GM19025 (cell line): ENCODE measurements around the gene SPDL1.

ENCODE experiments used
- ATAC-seq: cut with Tn5 transposase; IDR thresholded peaks from one replicate; pipeline ENCODE4 v1.9.1; 2021; ENCODE audit warnings: mild to moderate bottlenecking, low read depth, moderate library complexity; ENCODE audit not compliant: unreplicated experiment

The SPDL1 gene

DNA sequence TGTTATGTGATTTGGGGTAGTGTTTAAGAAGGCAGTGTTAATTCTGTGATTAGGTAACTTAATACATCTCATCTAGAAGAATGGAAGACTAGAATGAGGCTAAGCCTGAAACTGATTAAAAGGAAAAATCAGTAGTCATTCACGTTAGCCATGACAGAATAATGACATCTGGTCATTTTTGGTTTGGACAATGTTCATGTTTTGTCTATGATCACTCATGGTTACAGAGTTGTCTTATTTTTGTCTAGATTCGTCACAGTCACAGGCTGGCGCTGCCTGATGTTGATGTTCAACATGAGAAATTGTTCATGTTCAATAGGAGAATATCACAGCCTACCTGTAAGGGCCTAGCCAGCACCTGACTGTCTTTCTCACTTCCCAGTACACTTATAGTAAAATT is 44.0 kb downstream of the SPDL1 start:
- no peak for ATAC-seq

DNA sequence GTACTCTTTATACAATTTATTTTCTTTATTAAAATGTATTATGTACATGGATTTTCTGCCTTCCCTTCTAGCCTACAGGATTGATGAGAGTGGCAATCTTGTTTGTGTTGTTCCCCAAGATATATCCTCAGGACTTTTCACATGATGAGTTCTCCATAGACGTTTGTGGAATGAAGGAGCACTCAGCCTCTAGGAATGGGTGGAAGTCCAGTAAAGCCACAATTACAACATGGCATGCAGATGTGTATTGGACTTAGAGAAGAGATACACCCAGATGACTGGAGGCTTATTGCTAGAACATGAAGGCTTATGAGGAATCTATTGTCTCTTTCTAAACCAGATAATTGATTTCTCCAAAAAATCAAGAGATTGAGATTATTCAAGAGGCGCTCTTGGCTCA is 45.3 kb downstream of the SPDL1 start:
- ATAC-seq: no peak

DNA sequence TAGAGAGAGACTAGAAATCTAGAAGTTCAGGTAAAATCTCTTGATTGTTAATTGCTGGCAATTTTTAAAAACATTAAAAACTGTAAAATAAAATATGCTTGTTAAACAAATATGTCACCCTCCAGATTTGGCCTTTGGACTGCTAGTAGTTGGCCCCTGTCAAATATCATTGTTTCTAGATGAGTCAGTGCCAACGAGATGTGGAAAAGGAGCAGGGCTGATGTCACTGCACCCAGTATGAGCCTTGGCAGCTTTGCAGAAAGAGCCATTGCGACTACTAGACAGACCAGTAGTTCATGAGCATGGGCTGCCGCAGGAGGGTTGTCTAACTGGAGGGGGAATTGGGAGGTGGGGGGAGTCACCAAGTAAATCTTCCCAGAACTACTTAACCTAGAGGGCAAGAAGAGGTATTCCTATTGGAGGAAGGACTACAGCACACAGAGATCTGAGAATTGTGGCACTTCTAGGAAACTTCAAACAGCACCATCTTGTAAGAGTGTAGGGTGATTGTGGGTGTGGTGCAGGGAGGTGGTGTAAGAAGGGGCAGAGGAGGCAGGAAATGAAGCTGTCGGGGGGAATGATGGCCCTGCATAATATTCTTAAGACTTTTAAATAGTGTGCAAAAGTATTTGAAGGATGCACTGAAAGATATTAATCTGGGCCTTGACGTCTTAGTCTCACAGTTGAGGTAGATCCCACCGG is 46.4 kb downstream of the SPDL1 start:
- ATAC-seq: no peak

DNA sequence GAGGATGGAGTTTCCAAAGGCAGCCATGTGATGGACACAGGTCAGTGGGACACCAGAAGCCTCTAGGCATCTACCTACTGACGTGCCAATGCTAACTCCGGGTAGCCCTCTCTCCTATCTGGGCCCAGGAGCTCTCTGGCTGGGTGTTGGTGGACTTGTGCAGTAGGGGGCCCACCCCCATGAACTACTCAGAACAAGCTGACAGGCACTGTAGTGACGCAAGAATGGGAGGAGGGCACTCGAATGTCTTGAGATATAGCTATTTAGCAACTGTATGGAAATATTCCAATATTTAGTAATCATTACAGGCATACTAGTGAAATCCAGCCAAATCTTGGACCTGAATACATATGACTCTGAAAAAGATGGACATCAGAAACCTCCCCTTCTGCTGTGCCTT is 47.8 kb downstream of the SPDL1 start:
- no peak for ATAC-seq

DNA sequence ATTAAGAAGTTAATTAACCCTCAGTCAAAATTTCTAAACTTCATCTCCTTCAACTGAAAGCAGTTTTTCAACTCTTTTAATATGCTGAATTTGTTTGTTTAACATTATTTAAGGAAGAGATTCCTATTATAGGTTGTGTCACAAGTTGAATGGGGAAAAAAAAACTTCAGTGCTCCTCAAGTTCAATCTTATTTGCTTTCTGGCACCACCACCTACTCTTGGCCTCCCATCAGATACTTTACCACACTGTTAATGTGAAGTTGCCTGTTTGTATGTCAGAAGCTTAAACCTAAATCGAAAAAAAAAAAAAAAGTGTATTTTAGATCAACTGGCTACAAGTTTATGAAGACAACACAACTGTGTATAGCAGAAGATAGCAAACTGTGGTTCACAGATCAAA is 49.4 kb downstream of the SPDL1 start:
- no peak for ATAC-seq

DNA sequence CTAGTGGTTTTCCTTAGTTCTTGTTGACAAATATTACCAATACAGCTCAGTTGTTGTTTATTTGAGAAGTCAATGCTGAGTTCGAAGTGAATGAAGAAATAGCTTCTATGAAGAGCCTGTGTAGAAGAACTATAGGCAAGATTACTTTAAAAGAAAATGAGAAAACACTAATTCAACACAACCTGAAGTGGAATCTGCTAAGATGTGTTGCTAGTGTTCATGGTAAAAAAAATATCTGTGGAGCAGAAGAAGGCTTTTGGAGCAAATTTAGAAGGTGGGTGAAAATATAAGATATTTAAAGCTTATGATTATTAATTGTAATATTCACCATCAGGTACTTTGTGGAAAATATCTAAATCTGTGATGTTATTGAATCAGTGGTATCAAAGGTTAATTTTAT is 51.0 kb downstream of the SPDL1 start:
- ATAC-seq: no peak

DNA sequence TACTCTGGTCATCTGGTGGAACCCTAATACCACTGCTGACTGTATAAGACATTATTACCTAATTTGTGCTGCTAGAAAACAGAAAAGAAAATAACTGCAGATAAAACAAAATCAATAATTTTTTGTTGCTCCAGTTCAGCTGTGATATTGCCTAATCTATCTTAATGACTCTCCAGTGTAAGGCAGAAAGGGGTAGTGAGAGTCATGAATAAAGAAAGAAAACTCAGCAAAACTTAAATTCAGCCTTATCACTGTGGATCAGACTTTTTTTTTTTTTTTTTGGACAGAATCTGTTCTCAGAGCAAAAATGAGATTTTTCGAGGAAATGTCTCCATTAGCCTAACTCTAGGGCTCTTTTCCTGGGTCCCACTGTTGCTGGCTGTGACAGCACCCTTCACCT is 52.4 kb downstream of the SPDL1 start:
- no peak for ATAC-seq

DNA sequence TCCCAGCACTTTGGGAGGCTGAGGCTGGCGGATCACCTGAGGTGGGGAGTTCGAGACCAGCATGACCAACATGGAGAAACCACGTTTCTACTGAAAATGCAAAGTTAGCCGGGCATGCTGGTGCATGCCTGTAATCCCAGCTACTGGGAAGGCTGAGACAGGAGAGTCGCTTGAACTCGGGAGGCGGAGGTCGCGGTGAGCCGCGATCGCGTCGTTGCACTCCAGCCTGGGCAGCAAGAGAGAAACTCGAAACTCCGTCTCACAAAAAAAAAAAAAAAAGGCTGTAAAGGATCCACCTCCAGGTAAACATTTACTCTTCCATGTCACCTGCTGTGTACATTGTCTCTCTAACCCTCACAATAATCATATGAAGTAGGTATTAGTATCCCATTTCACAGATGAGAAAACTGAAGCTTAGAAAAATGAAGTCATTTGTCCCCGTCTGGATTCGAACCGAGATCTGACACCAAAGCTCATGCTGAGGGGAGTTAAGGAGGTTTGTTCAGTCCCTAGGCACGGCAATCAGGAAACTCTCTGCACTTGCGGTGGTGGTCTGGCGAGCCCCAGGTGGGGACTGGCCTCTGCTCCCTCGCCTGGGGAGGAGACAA is 53.0 kb downstream of the SPDL1 start:
- ATAC-seq: no peak

DNA sequence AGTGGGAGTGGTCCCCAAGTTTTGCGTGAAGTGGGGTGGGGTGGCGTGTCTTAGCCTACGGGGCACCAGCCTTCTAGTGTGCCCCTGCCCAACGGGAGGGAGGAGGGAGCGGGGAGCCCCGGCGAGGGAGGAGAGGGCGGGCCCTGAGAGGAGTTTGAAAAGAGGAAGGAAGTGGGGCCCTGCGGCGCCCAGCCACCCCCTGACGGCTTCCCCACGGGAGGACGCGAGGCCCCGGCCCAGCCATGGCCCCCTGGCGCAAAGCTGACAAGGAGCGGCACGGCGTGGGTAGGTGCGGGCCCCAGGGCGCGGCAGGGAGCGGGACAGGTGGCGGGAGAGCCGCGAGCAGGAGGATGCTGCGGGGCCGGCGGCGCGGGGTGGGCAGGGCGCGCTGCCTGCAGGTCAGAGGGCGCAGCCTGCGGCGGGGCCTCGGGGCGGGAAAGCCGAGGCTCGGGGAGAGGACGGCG is 53.5 kb downstream of the SPDL1 start, which contains the start of gene DOCK2:
Gene DOCK2 (plus strand): TSS at position 191 of the 464 bp plus-strand sequence. CDS start 52 bp downstream, at position 243.
- ATAC-seq: peak; percentile 89

DNA sequence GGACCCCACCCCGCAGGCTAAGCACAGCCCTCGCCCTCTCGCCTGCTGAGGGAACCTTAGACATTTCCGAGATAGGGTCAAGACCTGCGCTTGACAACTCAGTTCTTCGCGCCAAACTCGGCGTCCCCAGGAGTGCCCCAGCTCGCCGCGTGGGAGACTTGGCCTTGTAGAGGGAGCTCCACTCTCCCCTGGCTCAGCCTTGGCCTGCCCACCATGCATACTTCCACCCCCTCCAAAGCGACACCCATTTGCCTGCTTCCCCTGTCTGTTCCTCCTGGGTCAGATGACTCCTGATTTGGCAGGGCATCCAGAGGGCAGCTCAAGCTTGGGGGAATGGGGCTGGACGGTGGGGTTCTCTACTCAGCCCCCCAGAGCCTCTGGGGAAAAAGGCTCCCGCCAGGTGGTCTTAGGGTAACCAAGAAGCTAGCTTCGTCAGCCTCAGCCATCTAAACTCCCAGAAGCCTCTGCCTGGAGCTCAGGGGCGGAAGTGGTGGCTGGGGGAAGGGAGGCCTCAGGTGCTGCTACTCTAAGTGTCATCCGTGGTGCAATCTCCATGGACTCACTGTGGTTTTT is 54.1 kb downstream of the SPDL1 start:
- peak; percentile 34 for ATAC-seq

DNA sequence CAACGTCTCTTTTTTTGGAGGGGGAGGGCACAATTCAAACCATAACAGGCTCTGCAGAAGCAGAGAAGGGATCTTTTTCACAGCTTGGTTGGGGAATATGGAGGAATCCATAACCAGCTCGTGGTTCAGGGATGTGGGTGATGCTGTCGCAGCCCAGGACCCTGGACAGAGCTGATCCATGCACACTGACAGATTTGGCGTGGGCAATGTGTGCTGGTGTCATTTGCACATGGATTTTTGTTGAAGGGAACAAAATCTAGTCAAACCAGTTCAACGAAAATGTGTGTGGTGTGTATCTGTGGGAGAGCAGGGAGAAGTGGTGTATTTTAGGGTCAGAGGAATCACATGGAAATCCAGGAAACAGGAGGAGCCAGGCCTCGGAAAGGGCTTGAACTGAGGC is 57.7 kb downstream of the SPDL1 start:
- no peak for ATAC-seq

DNA sequence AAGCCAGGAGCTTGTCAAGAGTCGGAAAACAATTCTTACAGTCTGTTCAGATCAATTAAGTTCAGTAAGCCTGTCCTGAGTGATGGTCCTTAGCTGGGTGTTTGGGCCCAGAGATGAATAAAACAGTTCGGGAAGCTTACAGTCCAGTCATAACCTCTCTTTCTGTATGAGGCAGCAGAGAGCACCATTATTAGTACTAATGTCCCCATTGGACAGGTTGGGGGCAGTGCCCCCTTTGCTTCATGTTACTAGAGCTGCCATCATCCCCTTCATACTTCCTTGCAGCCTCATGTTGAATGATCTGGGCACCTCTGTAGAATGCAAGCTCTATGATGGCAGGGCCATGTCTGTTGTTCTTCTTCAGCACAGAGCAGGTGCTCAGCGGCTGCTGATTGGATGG is 63.3 kb downstream of the SPDL1 start:
- peak; percentile 23 for ATAC-seq

DNA sequence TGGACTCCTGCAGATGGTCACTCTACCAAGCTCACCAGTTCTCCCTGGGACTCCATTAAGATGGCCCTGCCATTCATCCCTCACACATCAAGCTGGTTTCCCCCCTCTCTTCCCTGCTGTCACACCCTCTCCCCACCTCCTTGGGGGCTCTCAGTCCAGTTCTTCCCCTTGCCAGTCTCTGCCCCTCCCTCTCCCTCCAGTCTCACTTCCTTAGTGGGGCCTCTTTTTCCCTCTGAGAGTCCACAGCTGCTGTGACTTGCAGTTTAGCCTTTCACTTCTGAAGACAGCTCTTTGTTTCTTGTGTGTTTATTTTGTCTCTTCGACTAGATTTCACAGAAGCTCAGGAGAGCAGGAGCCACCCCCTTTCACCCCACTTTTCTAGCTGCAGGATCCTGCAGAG is 64.0 kb downstream of the SPDL1 start:
- ATAC-seq: peak; percentile 39

DNA sequence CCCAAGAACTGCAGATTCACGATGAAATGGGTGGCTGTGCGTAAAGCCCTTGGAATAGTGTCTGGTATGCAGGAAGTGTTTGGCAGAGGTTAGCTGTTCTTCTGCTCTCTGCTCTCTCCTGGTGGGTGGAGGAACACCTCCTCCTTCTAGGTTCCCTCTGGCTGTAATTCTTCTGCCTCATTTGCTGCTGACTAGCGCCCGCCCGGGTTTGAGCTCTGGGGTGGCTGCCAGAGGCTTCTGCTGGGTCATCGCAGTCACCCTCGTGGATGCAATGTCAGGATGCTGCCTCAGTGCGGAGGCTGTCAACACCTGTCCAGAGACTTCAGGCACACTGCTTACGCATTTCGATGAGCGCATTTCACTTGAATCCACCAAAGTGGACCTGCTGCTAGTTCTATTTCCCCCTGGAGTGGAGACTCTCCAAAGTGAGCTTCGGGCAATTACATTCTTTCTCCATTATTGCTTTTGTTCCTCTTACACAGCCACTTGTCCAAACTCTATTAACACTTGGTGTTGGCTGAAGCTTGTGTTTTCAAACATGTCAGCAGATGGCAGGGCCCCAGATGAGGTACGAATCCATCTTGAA is 65.2 kb downstream of the SPDL1 start:
- no peak for ATAC-seq

DNA sequence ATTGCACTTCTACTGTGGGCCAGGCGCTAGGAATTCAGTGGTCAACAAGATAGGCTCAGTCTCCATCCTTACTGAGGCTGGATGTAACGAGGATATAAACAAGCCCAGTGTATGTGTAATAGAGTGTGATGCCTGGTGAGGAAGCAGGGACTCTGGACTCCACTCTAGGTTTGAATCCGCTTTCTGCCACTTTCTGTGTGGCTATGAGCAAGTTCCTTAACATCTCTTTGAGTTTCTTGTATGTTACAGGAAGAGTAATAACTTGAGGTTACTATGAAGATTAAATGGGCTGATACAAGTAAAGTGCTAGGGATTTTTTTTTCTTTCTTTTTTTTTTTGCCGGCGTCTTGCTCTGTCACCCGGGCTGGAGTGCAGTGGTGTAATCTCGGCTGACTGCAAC is 65.9 kb downstream of the SPDL1 start:
- no peak for ATAC-seq

DNA sequence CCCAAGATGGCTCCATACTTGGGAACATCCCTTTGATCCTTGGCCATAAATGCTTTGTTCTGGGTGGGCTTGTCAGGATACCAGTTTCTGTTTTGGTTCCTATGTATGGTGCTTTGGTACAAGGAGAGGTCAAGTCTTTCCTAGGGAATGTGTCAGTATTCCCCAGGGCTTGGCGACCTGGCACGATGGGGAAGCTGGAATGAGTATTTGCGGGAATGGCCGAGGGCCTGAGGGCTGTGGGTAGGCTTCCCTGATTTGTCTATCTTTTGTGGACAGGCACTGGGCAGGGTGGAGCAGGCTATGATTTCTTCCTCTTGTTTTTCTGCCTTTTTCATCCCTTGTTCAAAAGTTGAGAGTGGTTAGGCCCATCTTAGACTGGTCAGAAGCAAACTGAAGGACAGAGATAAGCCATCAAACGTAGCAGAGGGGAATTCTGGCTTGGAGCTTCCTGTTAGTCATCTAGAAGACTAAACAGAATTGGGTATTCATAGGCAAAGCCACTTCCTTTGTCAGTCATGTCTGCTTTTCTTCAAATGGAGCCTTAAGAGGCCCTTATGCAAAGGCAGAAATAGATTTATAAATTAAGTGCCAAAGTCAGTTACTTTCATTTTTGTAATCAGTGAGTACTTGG is 67.2 kb downstream of the SPDL1 start:
- peak; percentile 53 for ATAC-seq

DNA sequence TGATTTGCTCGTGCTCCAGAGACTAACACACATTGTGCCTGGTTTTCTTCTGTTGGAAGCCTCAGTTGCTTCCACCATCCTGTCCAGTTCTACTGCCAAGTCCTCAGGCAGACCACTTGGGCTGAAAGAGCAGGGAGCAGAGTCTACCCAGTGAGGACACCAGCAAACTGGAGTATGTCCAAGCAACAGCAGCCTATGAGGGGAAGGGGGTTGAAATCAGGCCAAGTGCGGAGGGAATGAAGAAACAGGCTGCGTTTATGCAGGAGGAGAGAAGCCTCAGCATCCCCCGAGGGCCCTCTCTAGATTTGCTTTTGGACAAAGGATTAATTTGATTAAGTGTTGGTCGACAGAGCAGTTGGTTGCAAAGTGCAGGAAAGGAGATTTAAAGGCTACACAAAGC is 68.0 kb downstream of the SPDL1 start:
- no peak for ATAC-seq

DNA sequence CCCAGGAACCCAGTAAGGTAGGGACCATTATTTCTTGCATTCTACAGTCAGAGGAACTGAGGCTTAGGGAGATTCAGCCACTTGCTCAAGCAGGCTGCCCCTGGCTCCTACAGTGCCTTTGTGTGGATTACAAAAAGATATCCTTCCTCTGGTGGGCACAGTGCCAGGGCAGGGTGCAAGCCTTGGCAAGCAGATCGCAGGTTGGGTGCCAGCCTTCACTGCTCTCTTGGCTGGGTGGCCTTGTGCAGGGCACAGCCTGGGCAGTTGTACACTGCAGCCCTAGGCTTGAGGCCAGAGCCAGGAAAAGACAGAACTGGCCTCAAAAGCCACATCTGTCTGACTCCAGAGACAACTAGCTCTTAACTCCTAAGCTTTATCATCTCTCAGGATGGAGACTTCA is 68.5 kb downstream of the SPDL1 start:
- no peak for ATAC-seq

DNA sequence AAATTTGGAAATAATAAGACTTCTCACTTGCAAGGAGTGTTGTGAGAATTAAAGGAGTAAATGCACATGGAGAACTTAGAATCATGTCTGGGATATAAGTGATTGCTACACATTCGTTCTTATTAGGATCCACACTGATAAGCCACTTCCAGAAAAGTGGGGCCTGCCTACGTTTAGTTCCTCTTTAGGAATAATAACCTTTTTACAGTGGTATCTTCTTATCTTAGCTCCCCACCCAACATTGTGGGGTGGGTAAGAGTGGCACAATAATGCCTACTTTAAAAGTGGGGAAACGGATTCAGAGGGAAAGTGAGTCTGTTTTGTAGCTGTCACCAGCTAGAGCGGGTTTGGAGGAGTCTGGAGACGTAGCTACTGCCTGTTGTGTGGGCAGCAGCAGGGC is 69.5 kb downstream of the SPDL1 start:
- ATAC-seq: no peak
